OCI-LY3 (cell line): Measurements from ENCODE around the gene TTC12.
"Not testable (repeated sequence)": the region's sequence is repeated elsewhere in the genome, so short reads cannot be mapped to it uniquely, and the experiment has no call there.

Source experiments
- H2AFZ ChIP-seq: fragments of 200-600, 300-600 bp; shearing (Covaris generic); 2 replicates; pipeline ENCODE4 v1.6.0; 2014; ENCODE audit warnings: antibody characterized with exemption, low read depth, low read length
- H3K27ac ChIP-seq: fragments of 200-600, 300-600 bp; sonication (generic); 2 replicates; pipeline ENCODE4 v1.5.1; 2014; ENCODE audit warnings: mild to moderate bottlenecking, low read length, moderate library complexity, mixed read lengths
- H3K27me3 ChIP-seq: fragments of 200-600, 300-600 bp; sonication (generic); 2 replicates; pipeline ENCODE4 v1.6.1; 2014; ENCODE audit warnings: low read depth, low read length, mixed read lengths
- H3K36me3 ChIP-seq: fragments of 200-600, 300-600 bp; sonication (generic); replicated peaks from 2 replicates; pipeline ENCODE3; 2014; ENCODE audit warnings: low read depth, low read length, mixed read lengths
- H3K4me1 ChIP-seq: fragments of 300-600, 200-600 bp; sonication (generic); 2 replicates; pipeline ENCODE4 v1.6.1; 2014; ENCODE audit warnings: low read length, mixed read lengths
- H3K4me2 ChIP-seq: fragments of 200-600, 300-600 bp; sonication (generic); 2 replicates; pipeline ENCODE4 v1.6.1; 2014; ENCODE audit warnings: low read length, mixed read lengths
- H3K4me3 ChIP-seq: fragments of 300-600, 200-600 bp; sonication (generic); 2 replicates; pipeline ENCODE4 v1.5.1; 2014; ENCODE audit warnings: antibody characterized with exemption, mild to moderate bottlenecking, low read length, moderate library complexity
- H3K79me2 ChIP-seq: fragments of 300-600, 200-600 bp; shearing (Covaris generic); 2 replicates; pipeline ENCODE4 v1.6.1; 2014; ENCODE audit warnings: mild to moderate bottlenecking, low read length, mixed read lengths
- H3K9ac ChIP-seq: fragments of 300-600, 200-600 bp; shearing (Covaris generic); 2 replicates; pipeline ENCODE4 v1.6.0; 2014; ENCODE audit warnings: mild to moderate bottlenecking, low read length, moderate library complexity
- H3K9me3 ChIP-seq: fragments of 200-600, 300-600 bp; shearing (Covaris generic); 2 replicates; pipeline ENCODE4 v1.6.1; 2014; ENCODE audit warnings: low read length, mixed read lengths; ENCODE audit not compliant: insufficient read depth
- H4K20me1 ChIP-seq: fragments of 200-600, 300-600 bp; sonication (generic); 2 replicates; pipeline ENCODE4 v1.6.1; 2016; ENCODE audit warnings: low read length, mixed read lengths; ENCODE audit not compliant: insufficient read depth
- CTCF ChIP-seq: fragments of 200-600, 300-600 bp; sonication (generic); IDR thresholded peaks from 2 replicates; pipeline ENCODE4 v1.5.1; 2014; ENCODE audit warnings: antibody characterized with exemption, low read length, low read depth
- EZH2phosphoT487 ChIP-seq: fragments of 200-600 bp; shearing (Covaris generic); IDR thresholded peaks from 2 replicates; pipeline ENCODE4 v1.6.1; 2018; ENCODE audit warnings: antibody characterized with exemption, mixed run types, low read depth

The TTC12 gene

GRCh38 chr11:113296447-113297205 is 17.8 kb upstream of the TTC12 start:
- Histone ChIP-seq H2AFZ (no peak overlapping the region), H3K4me2 (no peak overlapping the region)
- TF ChIP-seq CTCF (no peak), EZH2phosphoT487 (no peak)

GRCh38 chr11:113298496-113298895 is 15.9 kb upstream of the TTC12 start:
- H3K4me1 ChIP-seq, H3K36me3 ChIP-seq, H3K4me3 ChIP-seq, H3K4me2 ChIP-seq, H3K9ac ChIP-seq, H3K79me2 ChIP-seq, H2AFZ ChIP-seq, H3K9me3 ChIP-seq, H4K20me1 ChIP-seq, H3K27ac ChIP-seq: not testable (repeated sequence)
- H3K27me3 ChIP-seq, result peaks cover 29% of the 10 kb centered on the region

More at GRCh38 chr11:113296447-113297205, 17.8 kb upstream of the TTC12 start:
- no peaks in the 10 kb centered on the region for H3K4me1 ChIP-seq
- no peaks in the 10 kb centered on the region for H3K79me2 ChIP-seq
- H3K27me3 ChIP-seq, result peaks cover 44% of the 10 kb centered on the region
- no peak overlapping the region for H3K4me3 ChIP-seq
- H3K36me3 ChIP-seq, result no peaks in the 10 kb centered on the region
- H3K9ac ChIP-seq, result no peak overlapping the region
- H3K9me3 ChIP-seq, result no peaks in the 10 kb centered on the region
- H3K27ac ChIP-seq, result no peak overlapping the region
- no peaks in the 10 kb centered on the region for H4K20me1 ChIP-seq

GRCh38 chr11:113304916-113305315 is 9.5 kb upstream of the TTC12 start:
- no peaks in the 10 kb centered on the region for H3K9me3 ChIP-seq
- no peak for TF ChIP-seq CTCF
- no peak for TF ChIP-seq EZH2phosphoT487

GRCh38 chr11:113305440-113306336 is 8.7 kb upstream of the TTC12 start:
- Histone ChIP-seq H3K27ac (no peak overlapping the region), H3K4me1 (no peaks in the 10 kb centered on the region), H3K9me3 (no peaks in the 10 kb centered on the region), H4K20me1 (no peaks in the 10 kb centered on the region), H3K4me3 (no peak overlapping the region), H3K9ac (no peak overlapping the region), H3K79me2 (no peaks in the 10 kb centered on the region), H2AFZ (no peak overlapping the region), H3K4me2 (no peak overlapping the region), H3K27me3 (peaks cover 11% of the 10 kb centered on the region), H3K36me3 (no peaks in the 10 kb centered on the region)
- TF ChIP-seq CTCF (peak; percentile 90), EZH2phosphoT487 (no peak)

More at GRCh38 chr11:113304916-113305315, 9.5 kb upstream of the TTC12 start:
- H3K27me3 ChIP-seq, result peaks cover 16% of the 10 kb centered on the region
- H3K79me2 ChIP-seq, result no peaks in the 10 kb centered on the region
- H3K9ac ChIP-seq, result no peak overlapping the region
- H4K20me1 ChIP-seq, result no peaks in the 10 kb centered on the region
- no peaks in the 10 kb centered on the region for H3K36me3 ChIP-seq
- H3K4me3 ChIP-seq, result no peak overlapping the region
- no peaks in the 10 kb centered on the region for H3K4me1 ChIP-seq
- H3K4me2 ChIP-seq, result no peak overlapping the region
- no peak overlapping the region for H3K27ac ChIP-seq
- no peak overlapping the region for H2AFZ ChIP-seq
